Stimulated activated CD8-positive, alpha-beta memory T cell treated with anti-CD3 and anti-CD28 coated beads, Interleukin-12 subunit alpha, Interleukin-12 subunit beta, amount 100 ng/mL, for 4 hours (primary cell): Measurements from ENCODE around the gene TFPI2.
"Not testable (repeated sequence)": the region's sequence is repeated elsewhere in the genome, so short reads cannot be mapped to it uniquely, and the experiment has no call there.

Experiments
- DNase-seq: peaks from one replicate; pipeline ENCODE4 v3.0.0-alpha.2; 2020; ENCODE audit warnings: low read depth

The TFPI2 gene, protein sequence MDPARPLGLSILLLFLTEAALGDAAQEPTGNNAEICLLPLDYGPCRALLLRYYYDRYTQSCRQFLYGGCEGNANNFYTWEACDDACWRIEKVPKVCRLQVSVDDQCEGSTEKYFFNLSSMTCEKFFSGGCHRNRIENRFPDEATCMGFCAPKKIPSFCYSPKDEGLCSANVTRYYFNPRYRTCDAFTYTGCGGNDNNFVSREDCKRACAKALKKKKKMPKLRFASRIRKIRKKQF

DNA sequence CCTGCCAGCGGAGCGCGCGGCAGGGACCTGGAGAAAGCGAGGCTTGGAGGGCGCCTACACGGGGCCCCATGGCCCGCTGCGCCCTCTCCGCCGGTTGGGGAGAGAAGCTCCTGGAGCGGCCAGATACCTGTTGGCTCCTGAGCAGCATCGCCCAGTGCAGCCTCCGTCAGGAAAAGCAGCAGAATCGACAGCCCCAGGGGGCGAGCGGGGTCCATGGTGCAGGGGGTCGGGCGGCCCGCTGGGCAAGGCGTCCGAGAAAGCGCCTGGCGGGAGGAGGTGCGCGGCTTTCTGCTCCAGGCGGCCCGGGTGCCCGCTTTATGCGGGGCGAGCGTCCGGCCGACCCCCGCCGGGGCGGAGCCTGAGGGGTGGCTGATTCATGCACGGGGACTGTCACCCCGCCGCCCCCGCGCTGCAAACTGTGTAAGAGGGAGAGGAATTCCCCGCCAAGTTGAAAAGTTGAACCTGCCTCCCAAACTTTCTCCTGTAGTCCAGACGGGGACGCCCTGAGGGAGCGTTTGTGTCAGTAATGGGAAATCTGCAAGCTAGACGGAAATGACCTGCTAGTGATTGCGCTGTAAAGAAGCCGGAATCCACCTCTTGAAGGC, at the start of gene TFPI2:
TFPI2 (minus strand) TSS at position 290 of the 605 bp plus-strand sequence; CDS start at position 215, 75 bp downstream.
- DNase-seq, result no peak

DNA sequence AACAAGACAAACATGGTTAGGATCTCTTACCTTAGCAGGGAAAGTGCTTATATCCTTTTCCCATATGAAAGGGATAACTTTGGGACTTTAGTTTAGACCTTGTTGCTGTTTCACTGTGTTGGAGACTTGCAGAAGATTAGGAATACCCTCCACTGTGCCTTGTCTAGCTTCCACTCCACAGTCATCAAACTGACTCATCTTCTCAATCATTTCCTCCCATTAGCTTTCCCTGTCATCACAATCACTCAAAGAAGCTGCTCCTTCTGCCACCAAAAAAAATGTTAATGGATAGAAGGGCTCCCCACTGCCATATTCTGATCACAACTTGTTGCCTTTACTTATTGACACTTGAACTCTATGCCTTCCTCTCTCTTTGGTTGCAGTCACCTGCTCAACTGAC, 47.7 kb upstream of the TFPI2 start:
- DNase-seq, result no peak

DNA sequence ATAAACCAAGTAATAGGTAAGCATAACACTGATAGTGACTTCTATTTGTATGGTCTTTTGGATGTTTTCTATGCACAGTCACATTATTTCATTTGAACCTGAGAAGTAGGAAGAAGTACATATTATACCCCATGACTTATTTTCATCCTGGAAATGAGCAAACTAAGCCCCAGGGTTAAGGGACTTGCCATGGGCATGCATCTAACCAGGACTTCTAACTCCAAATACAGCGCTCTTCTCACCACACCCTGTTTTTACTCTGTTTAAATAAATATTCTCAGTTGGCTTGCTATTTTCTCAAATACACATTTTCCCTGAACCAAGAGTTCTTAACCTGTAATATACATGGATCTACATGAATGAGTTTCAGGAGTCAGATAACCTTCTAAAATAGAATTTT, 47.3 kb upstream of the TFPI2 start:
- no peak for DNase-seq

DNA sequence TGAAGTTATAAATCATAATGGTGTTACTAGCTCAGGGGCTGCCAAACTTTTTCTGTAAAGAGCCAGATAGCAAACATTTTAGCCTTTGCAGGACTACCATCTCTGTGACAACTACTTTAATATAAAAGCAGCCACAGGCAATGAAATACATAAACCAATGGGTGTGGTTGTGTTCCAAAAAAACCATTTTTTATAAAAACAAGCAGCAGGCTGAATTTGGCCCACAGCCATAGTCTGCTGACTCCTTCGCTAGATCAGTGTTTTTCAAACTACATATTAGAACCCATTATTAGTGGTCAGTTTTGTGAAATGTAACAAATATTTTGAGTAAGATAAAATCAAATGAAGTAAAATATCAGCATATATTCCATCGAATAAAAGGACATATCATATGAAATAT, 44.5 kb upstream of the TFPI2 start:
- no peak for DNase-seq

DNA sequence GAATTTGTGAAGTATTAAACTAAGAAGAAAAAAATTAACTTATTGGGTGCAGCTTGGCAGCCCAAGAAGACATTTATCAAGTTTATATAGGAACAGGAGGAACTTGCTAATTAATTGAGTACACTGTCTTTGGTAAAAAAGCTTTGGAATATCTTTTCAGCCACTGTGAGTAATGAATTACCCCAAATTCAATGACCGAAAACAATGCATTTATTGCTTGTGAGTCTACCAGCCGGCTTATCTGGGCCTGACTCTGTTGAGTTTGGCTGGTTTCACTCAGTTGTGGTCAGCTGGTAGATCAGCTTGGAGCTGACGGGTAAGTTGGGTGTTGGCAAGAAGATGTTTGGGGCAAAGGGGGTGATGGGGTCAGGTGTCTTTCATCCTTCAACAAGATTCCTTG, 42.6 kb upstream of the TFPI2 start:
- no peak for DNase-seq

DNA sequence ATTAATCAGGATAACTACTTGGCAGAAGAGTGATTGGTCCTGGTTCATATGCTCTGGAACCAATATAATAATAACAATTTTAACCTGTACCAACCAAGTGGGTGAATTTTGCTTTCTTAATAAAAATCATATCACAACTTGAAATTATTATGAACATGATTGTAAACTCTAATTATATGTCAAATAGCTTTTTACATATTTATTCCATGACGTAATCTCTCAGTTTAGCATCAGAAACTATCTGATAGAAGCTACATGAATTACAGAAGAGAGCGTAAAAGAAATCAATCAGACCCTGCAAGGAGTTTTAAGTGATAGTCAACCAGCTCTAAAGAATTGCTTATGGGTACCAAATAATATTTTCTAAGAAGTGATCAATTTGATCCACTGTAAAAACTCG, 41.1 kb upstream of the TFPI2 start:
- DNase-seq, result no peak

DNA sequence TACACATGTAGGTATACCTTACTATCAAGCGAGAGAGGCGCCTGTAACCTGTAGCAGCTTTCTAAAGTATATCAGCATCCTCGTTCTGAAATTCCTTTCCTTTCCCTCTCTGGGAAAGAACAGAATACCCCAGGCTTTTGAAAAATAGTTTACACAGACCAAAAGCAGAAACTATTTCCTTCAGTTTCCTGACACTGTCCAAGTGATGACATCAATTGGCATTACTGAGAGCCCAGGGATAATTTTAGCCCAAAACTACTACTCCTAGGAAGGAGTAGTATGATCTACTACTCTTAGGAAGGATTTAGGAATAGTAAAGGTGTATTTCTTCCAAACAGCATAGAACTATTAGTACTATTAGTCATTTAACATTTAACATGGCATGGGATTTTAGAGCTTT, 37.0 kb upstream of the TFPI2 start:
- no peak for DNase-seq

DNA sequence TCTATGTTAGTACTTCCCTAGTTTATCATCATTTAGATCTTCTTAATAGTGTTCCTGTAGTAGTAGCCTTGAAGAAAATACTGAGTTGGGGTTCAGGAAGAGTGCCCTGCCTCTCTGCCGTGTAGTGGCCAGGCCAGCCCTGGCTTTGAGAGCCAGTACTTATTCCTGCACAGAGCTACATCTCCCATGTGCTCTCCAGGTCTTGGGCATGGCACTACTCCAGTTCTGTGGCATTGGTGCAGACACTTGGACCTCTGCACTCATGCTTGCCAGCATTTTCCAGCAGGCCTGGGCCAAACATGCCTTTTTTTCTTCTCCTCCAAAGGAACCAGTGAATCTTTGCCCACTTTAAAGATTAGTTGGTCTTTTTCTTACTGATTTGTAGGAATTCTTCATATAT, 36.2 kb upstream of the TFPI2 start:
- DNase-seq, result no peak

DNA sequence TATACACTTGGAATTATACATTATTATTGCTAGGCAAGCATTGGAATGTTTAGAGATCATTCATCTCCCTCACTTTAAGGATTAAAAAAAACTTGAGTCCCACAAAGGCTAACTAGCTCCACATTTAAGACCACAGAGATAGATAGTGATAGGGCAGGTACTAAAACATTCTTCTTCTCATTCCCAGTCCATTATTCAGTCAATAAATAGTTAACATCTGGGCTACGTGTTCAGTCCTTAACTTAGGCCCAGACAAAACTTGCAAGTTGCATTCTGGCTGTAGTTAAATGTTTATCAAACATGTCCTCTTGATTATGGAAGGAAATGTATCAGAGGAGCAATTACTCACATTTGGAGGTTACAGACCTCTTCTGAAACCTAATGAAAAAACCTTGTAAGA, 33.4 kb upstream of the TFPI2 start:
- no peak for DNase-seq

DNA sequence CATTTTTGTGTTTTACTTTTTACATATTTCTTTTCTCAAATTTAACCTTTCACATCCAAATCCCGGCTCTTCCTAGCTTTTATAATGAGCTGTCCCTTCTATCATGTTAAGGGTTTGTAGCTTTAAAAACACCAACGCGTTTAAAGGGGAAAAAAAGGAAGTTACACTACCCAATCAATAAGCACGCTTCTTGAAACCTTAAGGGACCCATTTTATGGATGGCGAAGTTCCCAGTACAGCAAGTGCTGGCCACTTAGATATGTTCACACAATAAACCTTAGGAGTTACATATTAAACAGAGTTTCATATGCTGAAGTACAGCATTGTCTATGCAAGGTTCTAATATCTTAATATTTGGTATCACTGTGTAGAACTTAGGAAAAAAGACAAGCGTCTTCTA, 32.7 kb upstream of the TFPI2 start:
- DNase-seq, result no peak

DNA sequence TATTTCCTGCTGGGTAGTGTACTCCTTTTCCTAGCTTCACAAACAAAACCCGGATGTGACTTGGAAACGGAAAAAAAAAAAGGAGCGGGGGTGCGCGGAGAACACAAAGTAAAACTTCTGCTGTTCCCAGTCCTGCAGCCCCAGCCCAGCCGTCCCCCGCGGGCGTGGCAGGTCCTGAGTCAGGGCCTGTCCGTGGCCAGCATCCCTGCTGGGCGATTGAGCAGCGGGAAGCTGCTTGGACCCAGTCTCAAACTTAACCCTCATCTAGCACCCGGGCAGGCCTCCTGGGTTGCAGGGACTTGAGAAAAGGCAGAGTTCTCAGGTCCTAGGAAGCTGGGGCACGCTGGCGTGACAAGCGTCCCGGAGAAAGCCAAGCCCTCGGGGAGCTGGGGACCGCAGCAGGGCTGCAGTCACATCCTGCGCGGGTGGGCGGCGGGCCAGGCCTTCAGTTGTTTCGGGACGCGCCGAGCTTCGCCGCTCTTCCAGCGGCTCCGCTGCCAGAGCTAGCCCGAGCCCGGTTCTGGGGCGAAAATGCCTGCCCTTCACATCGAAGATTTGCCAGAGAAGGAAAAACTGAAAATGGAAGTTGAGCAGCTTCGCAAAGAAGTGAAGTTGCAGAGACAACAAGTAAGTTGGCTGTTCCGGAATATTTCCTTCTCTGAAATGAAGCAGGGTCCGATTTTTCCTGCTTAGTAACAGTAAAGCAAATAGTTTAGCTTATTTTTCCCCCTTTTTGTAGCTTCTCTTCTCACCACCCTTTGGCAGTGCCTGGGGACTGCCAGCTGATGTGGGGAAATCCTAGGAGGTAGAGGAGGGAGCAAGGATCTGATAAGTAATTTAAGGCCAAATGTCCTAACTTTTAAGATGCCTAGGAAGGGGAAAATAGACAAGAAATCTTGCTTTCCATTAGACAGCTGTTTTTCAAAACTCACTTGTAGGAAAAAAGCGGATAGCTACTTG, 31.3 kb upstream of the TFPI2 start, which contains the start of gene GNG11:
GNG11 (plus strand) TSS at position 129 of the 960 bp plus-strand sequence; CDS start at position 532, 403 bp downstream.
- no peak for DNase-seq

DNA sequence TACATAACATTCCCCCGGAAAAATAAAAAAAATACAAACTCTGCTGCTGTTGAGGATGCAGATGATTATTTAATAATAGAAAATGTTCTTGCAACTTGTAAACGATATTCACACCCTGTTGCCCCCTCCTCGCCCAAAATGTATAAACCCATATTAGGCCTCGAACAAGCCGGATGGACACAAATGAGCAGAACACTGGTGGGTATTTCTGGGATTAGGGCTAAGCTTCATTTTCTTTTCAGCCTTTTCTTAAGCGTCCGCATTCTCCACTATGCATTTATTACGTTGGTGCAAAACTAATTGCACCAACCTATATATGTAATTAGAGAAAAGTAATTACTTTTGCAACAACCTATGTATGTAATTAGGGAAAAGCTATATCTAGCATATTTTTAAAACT, 30.6 kb upstream of the TFPI2 start:
- no peak for DNase-seq

DNA sequence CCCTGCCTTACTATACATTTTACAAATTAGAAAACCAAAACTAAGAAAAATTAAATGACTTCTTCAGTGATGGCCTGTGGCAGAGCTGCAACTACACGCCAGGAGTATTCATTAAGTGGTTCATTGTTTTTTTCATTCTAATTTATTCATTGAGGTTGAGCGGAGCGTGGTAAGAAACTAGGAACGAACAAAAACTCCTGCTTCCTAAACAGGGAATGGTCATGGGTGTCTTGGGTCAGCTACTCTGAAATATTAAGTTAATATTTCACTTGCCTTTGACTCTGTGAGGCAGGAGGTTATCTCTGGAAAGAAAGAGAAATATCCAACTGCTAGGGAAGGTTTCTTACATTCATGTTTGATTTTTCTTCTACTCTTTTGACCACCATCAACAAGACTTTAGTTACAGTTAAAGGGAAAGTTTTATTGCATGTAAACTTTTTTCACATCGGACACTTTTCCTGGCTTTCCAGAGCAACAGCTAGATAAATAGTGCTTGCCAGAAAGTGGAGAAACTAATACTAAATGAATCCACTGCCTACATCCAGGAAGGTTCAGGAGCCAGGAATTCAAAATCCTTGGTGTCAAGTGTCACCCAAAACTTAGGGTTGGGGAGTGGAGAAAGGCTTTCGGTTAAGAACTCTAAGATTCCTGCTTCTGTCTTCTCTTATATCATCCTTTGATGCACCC, 30.1 kb upstream of the TFPI2 start:
- DNase-seq, result no peak

DNA sequence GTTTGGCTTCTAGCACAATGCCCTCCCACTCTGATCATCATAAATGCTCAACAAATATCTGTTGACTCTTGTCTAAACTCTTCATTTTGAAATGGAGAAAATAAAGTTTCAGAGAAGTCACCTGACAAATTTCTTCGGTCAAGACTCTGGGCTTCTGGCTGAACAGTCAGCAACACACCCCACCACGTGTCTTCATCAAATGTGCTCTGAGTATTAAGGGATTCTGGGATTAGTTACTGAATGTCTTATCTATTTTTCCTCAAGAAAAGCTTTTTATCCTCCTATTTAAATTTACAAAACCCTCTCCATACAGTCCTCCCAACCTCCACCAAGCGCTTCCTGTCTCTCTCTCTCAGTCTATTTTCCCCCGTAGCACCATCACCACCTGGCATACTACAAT, 25.8 kb upstream of the TFPI2 start:
- not testable (repeated sequence) for DNase-seq

DNA sequence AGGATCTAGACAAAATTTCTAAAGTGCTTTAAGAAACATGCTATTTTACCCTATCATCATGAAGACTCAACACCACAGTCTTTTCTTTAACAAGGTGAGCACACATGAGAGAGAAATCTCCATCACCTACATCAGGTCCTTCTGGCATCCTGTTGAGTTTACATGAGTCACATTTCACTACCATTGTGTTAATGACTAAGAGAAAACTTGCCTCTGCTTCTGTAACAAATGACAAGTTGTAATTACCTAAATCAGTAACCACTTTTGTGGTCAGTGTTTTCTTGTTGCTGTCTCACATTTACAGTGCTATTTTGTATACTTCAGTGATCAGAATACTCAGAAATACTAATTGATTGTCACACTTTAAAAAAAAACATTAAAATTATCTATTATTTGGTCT, 25.3 kb upstream of the TFPI2 start:
- not testable (repeated sequence) for DNase-seq

DNA sequence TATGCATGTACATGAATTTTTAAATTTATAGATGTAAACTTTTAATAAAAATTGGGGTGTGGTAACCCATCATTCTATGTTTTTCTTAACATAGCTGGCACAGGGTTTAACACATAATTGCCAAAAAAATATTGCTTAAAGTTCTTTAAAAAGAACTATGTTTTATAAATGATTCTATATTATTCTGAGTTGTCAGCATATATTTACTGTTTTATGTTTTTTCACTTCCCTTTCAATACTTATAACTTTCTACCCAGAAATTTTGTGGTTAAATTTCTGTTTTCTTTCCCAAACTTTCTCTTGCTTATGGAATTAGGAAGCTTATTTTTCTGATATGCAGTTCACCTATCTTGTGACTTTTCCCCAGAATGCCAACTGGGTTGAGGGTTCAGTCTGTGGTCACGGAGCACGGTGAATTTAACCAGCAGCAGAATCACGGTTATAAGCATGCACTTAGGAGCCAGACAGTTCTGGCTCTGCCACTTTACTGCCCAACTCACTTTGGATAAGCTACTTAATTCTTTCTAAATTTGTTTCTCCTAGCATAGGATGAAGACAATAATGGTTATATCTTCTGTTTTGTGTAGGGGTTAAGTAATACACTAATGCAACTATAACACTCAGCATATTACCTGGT, 24.8 kb upstream of the TFPI2 start:
- DNase-seq, result not testable (repeated sequence)

DNA sequence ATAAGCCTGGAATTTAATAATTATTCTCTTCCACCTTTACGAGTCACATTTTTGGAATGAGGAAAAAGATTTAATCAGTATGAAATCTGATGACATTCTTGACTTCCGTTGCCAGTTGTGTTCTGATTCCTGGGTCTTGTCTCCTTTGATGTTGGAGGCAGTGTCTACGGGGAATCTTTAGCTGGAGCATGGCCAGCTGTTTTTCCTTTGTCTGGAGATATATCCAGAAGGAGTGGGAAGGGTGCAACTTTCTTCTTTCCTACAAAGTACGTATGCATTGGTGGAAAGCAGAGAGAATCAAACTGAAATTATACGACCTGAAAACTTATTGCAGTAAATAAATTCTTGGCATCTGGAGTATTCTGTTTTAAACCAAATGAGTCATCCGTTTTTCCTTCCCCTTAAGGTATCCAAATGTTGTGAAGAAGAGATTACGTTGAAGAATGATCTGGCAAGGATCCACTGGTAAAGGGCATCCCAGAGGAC, 24.1 kb upstream of the TFPI2 start:
- no peak for DNase-seq

DNA sequence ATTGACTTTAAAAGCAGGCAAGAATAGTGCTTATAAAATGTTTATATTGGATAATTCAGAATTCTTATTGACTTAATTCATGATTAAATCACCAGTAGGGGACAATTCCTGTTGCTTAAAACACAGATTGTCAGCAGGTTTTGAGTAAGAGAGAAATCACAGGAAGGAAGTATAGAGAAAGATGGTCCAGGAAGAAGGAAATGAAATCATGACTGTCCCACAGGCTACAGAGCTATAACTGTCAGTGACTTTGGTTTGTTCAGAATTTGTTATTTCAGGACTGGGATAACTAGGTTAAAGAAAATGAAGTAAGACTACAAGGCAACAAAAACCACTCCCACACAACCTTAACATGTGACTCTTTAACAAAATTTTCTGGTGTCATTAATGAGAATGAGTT, 22.6 kb upstream of the TFPI2 start:
- no peak for DNase-seq

DNA sequence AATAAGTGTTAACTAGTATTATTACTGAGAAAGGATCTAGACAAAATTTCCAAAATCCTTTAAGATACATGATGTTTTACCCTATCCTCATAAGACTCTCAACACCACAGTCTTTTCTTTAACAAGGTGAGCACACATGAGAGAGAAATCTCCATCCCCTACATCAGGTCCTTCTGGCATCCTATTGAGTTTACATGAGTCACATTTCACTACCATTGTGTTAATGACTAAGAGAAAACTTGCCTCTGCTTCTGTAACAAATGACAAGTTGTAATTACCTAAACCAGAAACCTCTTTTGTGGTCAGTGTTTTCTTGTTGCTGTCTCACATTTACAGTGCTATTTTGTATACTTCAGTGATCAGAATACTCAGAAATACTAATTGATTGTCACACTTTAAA, 21.1 kb upstream of the TFPI2 start:
- not testable (repeated sequence) for DNase-seq

DNA sequence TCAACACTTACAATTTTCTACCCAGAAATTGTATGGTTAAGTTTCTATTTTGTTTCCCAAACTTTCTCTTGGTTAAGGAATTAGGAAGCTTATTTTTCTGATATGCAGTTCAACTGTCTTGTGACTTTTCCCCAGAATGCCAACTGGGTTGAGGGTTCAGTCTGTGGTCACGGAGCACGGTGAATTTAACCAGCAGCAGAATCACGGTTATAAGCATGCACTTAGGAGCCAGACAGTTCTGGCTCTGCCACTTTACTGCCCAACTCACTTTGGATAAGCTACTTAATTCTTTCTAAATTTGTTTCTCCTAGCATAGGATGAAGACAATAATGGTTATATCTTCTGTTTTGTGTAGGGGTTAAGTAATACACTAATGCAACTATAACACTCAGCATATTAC, 20.7 kb upstream of the TFPI2 start:
- not testable (repeated sequence) for DNase-seq
